Thyroid gland (tissue), 4 donors: ENCODE results near the gene LPIN3.

ENCODE experiments used
- POLR2A ChIP-seq, 2 donors: fragments of 450-650 bp; IDR thresholded peaks; one replicate each; pipeline ENCODE4 v1.6.1; 2017; ENCODE audit warnings: antibody characterized with exemption in 2 of 2, mild to moderate bottlenecking in 2 of 2, moderate library complexity in 1 of 2
- TF ChIP-seq, protein P1 (sequence below), 6 experiments: fragments of 200-600 bp in 3 of 6; fragments of 450-650 bp in 3 of 6; sonication (generic) in 3 of 6; IDR thresholded peaks; one replicate each; pipeline ENCODE4 v1.5.1; 2016 to 2019; ENCODE audit warnings: antibody characterized with exemption in 6 of 6, mild to moderate bottlenecking in 2 of 6, inconsistent platforms in 1 of 6, moderate library complexity in 1 of 6

DNA sequence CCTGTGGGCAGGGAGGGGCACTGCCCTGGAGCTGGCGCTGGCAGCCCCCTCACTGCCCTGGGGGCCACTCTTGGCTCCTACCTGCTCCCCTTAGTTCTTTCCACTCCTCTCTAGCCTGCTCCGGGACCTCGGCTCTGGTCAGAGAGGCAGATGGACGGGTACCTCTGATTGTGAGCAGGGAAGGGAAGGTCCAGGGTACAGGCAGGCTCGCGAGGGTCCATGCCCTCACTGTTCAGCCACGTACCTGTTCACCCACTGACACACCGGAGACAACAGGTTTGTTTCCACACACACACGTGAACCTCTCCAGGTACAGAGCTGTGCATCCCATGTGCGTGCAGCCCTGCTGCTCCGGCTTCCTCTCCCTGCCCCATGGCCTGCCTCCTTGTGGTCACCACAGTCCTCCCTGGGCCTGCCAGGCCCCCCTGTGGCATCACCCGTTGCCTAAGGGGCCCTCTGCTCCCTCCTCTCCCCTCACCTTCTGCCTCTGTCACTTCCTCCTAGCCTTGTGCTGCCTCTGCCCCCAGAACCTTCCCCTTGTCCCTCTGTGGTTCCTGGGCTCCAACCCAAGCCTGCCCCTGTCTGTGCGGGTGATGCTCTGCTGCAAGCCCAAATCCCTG, 23.7 kb downstream of the LPIN3 start:
- TF ChIP-seq, protein P1, sequence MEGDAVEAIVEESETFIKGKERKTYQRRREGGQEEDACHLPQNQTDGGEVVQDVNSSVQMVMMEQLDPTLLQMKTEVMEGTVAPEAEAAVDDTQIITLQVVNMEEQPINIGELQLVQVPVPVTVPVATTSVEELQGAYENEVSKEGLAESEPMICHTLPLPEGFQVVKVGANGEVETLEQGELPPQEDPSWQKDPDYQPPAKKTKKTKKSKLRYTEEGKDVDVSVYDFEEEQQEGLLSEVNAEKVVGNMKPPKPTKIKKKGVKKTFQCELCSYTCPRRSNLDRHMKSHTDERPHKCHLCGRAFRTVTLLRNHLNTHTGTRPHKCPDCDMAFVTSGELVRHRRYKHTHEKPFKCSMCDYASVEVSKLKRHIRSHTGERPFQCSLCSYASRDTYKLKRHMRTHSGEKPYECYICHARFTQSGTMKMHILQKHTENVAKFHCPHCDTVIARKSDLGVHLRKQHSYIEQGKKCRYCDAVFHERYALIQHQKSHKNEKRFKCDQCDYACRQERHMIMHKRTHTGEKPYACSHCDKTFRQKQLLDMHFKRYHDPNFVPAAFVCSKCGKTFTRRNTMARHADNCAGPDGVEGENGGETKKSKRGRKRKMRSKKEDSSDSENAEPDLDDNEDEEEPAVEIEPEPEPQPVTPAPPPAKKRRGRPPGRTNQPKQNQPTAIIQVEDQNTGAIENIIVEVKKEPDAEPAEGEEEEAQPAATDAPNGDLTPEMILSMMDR (IDR thresholded peaks at IDR 0.05), result no peak
- TF ChIP-seq POLR2A (IDR thresholded peaks at IDR 0.05), result no peak
